HG03575 (cell line): ENCODE results near the gene DYNLT2B.
"Not testable (repeated sequence)": the region's sequence is repeated elsewhere in the genome, so short reads cannot be mapped to it uniquely, and the experiment has no call there.

Experiments
- ATAC-seq: cut with Tn5 transposase; IDR thresholded peaks from one replicate; pipeline ENCODE4 v1.9.1; 2021; ENCODE audit not compliant: unreplicated experiment, insufficient number of reproducible peaks, low FRiP score; ENCODE audit errors: extremely low read depth

Gene DYNLT2B

GRCh38 chr3:196317687-196318467 lies at the start of gene DYNLT2B:
Gene DYNLT2B, minus strand, starts transcription at chr3:196318240. Its CDS starts 88 bp downstream, at chr3:196318152.
- ATAC-seq: no peak

- ATAC-seq: no peak
Observed at GRCh38 chr3:196365736-196366135, 47.7 kb upstream of the DYNLT2B start.

- ATAC-seq: no peak
Observed at GRCh38 chr3:196360586-196360985, 42.5 kb upstream of the DYNLT2B start.

GRCh38 chr3:196358540-196358939 lies 40.5 kb upstream of the DYNLT2B start:
- ATAC-seq: not testable (repeated sequence)

GRCh38 chr3:196357905-196358304 lies 39.9 kb upstream of the DYNLT2B start:
- ATAC-seq: no peak

- ATAC-seq: no peak
Observed at GRCh38 chr3:196356556-196356955, 38.5 kb upstream of the DYNLT2B start.

GRCh38 chr3:196355668-196356067 lies 37.6 kb upstream of the DYNLT2B start:
- ATAC-seq: no peak

GRCh38 chr3:196354132-196354531 lies 36.1 kb upstream of the DYNLT2B start:
- no peak for ATAC-seq

- ATAC-seq: no peak
Observed at GRCh38 chr3:196351541-196351940, 33.5 kb upstream of the DYNLT2B start.

- ATAC-seq: no peak
Observed at GRCh38 chr3:196350067-196350466, 32.0 kb upstream of the DYNLT2B start.

- no peak for ATAC-seq
Observed at GRCh38 chr3:196348698-196349097, 30.7 kb upstream of the DYNLT2B start.

GRCh38 chr3:196344663-196345062 lies 26.6 kb upstream of the DYNLT2B start:
- ATAC-seq: no peak

GRCh38 chr3:196343917-196344316 lies 25.9 kb upstream of the DYNLT2B start:
- ATAC-seq: not testable (repeated sequence)

- ATAC-seq: no peak
Observed at GRCh38 chr3:196341137-196341536, 23.1 kb upstream of the DYNLT2B start.

GRCh38 chr3:196340466-196340865 lies 22.4 kb upstream of the DYNLT2B start:
- ATAC-seq: no peak

- ATAC-seq: no peak
Observed at GRCh38 chr3:196339493-196340254, 21.6 kb upstream of the DYNLT2B start.

- ATAC-seq: no peak
Observed at GRCh38 chr3:196339044-196339443, 21.0 kb upstream of the DYNLT2B start.

GRCh38 chr3:196336319-196337145 lies 18.5 kb upstream of the DYNLT2B start:
- ATAC-seq: no peak

- no peak for ATAC-seq
Observed at GRCh38 chr3:196335503-196335948, 17.5 kb upstream of the DYNLT2B start.
